ENCODE results near the gene CTDNEP1.

The CTDNEP1 gene

GRCh38 chr17:7279448-7279847 lies 27.9 kb upstream of the CTDNEP1 start:
- no peak for DNase-seq

DNA sequence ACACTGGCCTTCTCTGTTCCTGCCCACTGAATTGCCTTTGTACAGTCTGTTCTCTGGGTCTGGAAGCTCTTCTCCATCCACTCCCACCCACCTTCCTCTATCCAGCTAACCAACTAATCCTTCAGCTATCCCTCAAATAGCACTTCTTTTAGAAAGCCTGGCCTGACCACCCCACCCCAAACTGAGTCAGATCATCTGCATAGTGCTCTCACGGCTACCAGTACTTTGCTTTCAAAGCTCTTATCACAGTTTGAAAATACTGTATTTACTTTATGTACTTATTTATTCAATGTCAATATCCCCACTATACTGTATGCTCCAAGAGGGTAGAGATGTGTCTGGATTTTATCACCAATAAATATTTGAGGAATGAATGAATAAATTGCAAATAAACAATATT lies 15.2 kb upstream of the CTDNEP1 start:
- no peak for DNase-seq

DNA sequence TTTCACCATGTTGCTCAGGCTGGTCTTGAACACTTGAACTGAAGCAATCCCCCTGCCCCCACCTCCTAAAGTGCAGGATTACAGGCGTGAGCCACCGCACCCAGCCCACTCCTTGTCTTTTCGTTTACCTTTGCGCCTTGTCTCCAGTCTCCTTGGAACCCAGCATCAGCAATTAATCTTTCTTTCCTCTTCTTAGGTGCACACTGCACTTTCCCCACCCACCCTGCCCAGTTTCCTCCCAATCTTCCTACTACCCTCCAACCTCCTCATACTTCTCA lies 12.2 kb upstream of the CTDNEP1 start:
- no peak for DNase-seq

DNA sequence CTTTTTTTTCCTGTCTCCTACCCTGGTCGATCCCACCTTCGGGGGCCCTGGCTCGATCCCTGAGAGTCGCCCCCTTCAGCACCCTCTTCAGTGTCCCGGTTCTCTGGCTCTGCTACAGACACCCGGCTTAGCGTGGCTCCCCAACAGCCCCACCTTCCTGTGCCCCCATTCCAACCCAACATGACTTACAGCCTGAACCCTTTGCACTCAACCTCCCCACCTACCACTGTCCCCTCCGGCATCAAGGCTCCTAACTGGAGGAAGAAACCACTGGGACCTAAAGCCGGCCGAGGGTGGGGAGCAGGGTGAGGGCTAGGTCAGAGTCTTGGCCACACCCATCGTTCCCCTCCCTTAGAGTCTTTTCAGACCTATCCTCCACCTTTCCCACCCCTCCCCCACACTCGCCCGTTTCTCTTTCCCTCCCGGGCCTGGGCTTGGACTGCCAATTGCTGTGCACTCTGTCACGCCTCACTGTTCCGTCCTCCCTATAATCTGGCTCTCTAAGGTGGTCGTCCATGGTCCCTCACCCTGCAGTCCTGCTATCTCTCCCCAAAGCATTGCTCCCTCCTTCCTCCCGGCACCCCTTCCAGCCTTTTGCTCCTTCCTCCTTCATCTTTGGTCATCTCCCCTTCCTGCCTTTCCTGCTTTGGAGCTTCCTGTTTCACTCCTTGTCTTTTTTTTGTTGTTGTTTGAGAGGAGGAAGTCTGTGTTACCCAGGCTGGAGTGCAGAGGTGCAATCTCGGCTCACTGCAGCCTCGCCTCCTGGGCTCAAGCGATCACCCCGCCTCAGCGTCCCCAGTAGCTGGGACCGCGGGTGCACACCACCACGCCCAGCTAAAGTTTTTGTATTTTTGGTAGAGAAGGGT lies 11.6 kb upstream of the CTDNEP1 start:
- DNase-seq, result no peak

DNA sequence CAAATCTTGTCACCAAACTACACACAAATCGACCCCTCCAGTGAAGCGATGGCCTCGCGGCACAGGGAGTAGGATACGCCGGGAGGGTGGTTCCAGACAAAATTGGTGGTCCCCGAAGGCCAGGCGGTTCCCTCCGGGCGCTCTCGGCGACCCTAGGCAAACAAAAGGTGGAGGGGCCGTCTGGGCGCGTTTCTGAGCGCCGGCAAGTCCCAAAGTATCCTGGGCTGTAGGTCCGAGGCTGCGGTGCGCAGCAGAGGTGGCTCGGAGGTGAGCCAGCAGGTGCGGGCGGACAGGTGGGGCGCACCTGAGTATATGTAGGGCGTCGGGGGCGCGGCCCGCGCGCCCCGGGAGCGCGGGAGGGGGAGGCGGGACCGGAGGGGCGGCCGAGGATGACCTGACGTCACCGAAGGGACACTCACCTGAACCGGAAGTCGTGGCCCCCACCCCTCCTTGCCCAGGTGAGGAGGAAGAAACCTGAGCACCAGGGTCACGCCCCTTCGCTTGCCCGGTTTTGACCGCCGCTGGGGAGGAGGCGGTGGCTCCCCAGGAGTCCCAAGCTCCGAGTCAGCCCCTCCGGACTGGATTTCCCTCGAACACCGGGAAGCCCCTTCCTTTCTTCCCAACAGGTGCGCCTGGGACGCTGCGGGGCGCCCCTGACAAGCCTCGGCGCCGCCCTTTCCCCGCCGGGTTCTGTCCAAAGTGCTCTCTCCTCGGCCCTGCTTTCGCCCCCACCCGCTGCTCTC lies 10.8 kb upstream of the CTDNEP1 start, which contains the start of gene CLDN7:
Gene CLDN7, minus strand, starts transcription at position 287 of the 743 bp plus-strand sequence. CDS start 435 bp downstream, outside the sequence.
- no peak for DNase-seq

- no peak for DNase-seq
These were observed 10.1 kb upstream of the CTDNEP1 start for GRCh38 chr17:7261379-7262191.

DNA sequence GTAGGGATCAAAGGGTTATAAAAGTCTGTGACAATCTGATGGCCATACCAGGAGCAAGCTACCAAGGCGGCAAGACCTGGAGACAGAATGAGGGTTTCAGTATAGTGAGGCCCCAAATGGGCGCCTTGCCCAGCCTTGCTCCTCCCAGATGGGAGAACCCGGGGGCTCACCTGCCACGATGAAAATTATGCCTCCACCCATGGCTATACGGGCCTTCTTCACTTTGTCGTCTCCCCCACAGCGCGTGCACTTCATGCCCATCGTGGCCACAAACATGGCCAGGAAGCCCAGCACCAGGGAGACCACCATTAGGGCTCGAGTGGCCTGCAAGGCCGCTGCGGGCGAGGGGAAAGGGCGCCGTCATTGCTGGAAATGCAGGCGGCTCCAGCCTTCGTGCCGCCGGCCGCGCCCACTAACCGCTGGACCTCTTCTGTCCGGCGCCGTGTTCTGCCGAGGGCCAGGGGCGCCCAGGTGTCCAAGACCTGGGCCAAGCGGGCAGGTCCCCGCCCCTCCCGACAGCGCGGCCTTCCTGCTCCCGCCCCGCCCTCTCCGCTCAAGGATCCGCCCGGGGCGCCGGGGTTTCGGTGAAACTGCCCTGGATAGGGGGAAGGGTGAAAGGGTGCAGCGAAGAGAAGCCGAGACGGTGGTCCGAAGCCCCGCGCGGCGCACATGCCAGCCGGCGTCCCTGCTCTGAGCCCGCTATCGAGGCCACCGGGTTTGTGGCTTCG lies 9.3 kb upstream of the CTDNEP1 start:
- peak; percentile 25 for DNase-seq

GRCh38 chr17:7260151-7260550 lies 8.6 kb upstream of the CTDNEP1 start:
- no peak for DNase-seq

DNA sequence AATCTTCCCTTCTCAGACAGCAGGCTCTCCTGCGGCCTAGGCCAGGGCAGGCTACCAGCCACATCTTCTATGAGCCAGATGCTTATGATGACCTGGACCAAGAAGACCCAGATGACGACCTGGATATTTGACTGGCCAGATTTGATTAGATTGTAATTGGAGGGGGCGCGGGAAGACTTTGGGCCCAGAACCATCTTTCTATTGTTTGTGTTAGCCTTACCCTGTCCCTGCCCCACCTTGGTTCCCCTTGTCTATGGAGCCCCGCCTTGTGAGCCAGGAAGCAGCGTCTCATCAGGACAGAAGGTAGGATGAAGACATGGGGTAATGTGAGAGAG lies 8.0 kb upstream of the CTDNEP1 start:
- DNase-seq, result no peak

- DNase-seq, result no peak
These were observed 7.4 kb upstream of the CTDNEP1 start for GRCh38 chr17:7258731-7259554.

GRCh38 chr17:7256766-7257456 lies 5.4 kb upstream of the CTDNEP1 start:
- DNase-seq, result no peak

- DNase-seq, result no peak
These were observed 3.0 kb upstream of the CTDNEP1 start for GRCh38 chr17:7254511-7254910.

GRCh38 chr17:7253082-7253481 lies 1.5 kb upstream of the CTDNEP1 start:
- no peak for DNase-seq

DNA sequence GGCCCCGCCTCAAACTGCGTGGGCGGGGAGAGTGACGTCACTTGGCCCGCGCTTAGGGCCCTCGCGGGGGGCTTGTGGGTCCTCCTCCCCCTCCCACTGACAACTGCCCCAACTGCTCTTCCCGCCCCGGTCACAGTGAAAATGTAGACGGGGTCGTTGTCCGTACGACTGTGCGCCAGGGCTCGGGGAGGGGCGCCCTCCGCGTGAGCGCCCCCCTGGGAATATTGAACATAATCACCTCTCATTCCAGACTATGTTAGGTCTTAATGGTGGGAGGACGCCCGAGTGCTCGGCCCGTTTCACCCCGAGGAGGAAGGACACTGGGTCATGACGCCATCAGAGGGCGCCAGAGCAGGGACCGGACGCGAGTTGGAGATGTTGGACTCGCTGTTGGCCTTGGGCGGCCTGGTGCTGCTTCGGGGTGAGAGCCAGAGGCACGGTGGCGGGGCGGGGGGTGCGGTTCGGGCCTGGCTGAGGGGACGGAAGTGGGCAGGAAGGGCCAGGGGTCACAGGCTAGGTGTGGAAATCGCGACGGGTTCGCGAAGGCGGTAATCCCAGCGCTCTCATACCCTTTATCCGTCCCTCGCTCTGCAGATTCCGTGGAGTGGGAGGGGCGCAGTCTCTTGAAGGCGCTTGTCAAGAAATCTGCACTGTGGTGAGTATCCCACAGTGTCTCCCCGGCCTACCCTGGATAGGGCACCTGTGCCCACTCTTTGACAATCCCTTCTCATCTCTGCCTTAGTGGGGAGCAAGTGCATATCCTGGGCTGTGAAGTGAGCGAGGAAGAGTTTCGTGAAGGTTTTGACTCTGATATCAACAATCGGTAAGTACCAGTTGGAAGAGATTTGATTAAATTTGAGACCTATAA lies 876 bp upstream of the CTDNEP1 start, which contains the start of gene ELP5:
Gene ELP5, plus strand, starts transcription at position 40 of the 868 bp plus-strand sequence. Its CDS starts 336 bp downstream, at position 376.
- peak; percentile 76 for DNase-seq

GRCh38 chr17:7250695-7251627 lies 573 bp downstream of the CTDNEP1 start:
- no peak for DNase-seq

- DNase-seq, result no peak
These were observed 1.7 kb downstream of the CTDNEP1 start for GRCh38 chr17:7249830-7250229.

- no peak for DNase-seq
These were observed 2.3 kb downstream of the CTDNEP1 start for GRCh38 chr17:7249214-7249613.

GRCh38 chr17:7248796-7249195 lies 2.7 kb downstream of the CTDNEP1 start:
- no peak for DNase-seq

GRCh38 chr17:7246779-7247178 lies 4.8 kb downstream of the CTDNEP1 start:
- no peak for DNase-seq

Measured in activated CD4-positive, alpha-beta T cell treated with anti-CD3 and anti-CD28 coated beads for 1 hour (primary cell).